ENCODE results near the gene NUP107.
A peak's percentile ranks its signal among the peaks of the same experiment; 100 is the strongest.
"Not testable (repeated sequence)": the region's sequence is repeated elsewhere in the genome, so short reads cannot be mapped to it uniquely, and the experiment has no call there.

NUP107 gene

DNA sequence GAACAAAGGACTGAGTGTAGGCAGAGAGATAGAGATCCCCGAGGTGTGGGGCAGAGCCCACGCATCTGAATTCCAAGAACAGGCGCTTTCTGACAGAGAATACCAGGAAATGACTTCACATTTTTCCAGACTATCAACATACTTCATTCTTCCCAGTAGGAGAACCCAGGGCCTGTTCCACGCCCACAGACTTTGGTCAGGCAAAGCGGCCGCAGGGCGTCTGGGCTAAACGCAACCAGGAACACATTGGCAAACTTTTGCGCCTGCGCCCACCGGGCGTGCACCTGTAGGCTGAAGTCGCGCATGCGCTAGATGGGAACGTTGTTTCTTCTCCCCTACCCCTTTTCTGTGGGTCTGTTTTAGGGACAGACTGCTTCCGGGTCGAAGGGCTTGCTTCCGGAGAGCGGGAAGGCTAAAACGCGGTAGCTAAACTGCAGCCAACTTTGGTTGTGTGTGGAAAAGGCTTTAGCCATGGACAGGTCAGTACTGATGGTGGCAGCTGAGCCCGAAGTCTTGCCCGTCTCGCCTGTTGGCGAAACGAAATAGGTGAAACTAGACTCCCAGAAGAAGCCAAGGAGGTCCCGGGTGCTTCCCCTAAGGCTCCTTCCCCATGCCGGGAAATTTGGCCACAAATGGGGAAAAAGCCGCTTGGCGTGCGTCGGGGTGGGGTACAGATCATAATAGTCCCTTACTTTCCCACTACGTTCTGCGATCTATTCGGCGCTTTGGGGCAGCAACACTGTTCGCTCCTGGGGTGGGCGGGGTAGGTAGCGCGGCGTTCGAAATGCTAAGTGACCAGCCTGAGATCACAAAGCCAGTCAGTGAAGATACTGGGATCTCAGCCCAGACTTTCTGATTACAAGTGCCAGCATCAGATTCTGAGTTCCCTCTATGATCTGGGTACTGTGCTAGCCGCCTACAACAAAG, at the start of gene NUP107:
Gene NUP107 (plus strand): TSS at position 384 of the 927 bp plus-strand sequence. CDS start 88 bp downstream, at position 472.
- H3K36me3 ChIP-seq (ENCODE audit: control insufficient read depth, insufficient read depth, low read length), result peaks cover 28% of the 10 kb centered on the region
- H3K9ac ChIP-seq (ENCODE audit: low read depth, low read length), result peak within 1 kb of the TSS; percentile 90
- H3K9me3 ChIP-seq (ENCODE audit: control insufficient read depth, insufficient read depth, low read length), result no peaks in the 10 kb centered on the region
- no peaks in the 10 kb centered on the region for H3K27me3 ChIP-seq (ENCODE audit: control insufficient read depth, insufficient read depth, low read length)
- H3K27ac ChIP-seq (ENCODE audit: low read depth, low read length), result peak within 1 kb of the TSS; percentile 94
- H3K4me1 ChIP-seq (ENCODE audit: control insufficient read depth, insufficient read depth, low read length), result peaks cover 10% of the 10 kb centered on the region; the same call in 1 of the 2 replicates
- peak within 1 kb of the TSS; percentile 96 for H3K4me3 ChIP-seq (ENCODE audit: low read depth, low read length)

DNA sequence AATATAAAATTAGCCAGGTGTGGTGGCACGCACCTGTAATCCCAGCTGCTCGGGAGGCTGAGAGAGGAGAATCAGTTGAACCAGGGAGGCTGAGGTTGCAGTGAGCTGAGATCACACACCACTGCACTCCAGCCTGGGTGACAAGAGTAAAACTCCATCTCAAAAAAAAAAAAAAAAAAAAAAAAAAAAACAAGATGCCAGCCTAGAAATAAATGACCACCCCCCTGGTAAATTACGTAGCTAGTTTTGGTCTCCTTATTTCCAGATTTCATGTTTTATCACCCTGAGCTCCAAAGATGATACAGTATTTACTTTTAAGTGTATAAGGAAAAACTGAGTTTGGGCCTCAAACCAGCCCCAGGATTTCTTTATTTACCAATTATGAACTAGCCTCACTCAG, 49.3 kb upstream of the NUP107 start:
- H3K9ac ChIP-seq (ENCODE audit: low read depth, low read length), result not testable (repeated sequence)

DNA sequence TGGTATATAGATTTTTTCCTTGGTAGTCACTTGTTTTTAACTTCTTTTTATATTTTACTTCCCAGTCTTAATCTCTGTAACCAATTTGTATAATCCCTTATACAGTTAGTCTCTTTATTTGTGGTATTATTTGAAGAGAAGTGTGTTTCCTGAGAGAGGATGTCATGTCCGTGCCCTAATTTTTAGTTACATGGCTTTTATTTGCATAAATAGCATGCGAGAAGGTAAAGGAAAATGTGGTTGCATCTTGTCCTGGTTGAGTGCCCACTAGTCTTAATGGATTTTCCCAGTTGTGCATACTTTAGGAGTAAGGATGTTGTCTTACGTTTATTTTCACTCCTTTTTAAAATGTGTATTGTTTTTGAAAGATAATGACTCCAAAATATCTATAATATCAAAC, 48.6 kb upstream of the NUP107 start:
- Histone ChIP-seq H3K4me1 (ENCODE audit: control insufficient read depth, insufficient read depth, low read length) (no peaks in the 10 kb centered on the region), H3K9ac (ENCODE audit: low read depth, low read length) (no peak overlapping the region), H3K4me3 (ENCODE audit: low read depth, low read length) (no peak overlapping the region), H3K36me3 (ENCODE audit: control insufficient read depth, insufficient read depth, low read length) (no peaks in the 10 kb centered on the region), H3K9me3 (ENCODE audit: control insufficient read depth, insufficient read depth, low read length) (no peaks in the 10 kb centered on the region), H3K27me3 (ENCODE audit: control insufficient read depth, insufficient read depth, low read length) (no peaks in the 10 kb centered on the region), H3K27ac (ENCODE audit: low read depth, low read length) (no peak overlapping the region)

More for the DNA sequence above, 49.3 kb upstream of the NUP107 start:
- not testable (repeated sequence) for H3K36me3 ChIP-seq (ENCODE audit: control insufficient read depth, insufficient read depth, low read length); H3K27ac ChIP-seq (ENCODE audit: low read depth, low read length); H3K4me1 ChIP-seq (ENCODE audit: control insufficient read depth, insufficient read depth, low read length); H3K27me3 ChIP-seq (ENCODE audit: control insufficient read depth, insufficient read depth, low read length); H3K9me3 ChIP-seq (ENCODE audit: control insufficient read depth, insufficient read depth, low read length); H3K4me3 ChIP-seq (ENCODE audit: low read depth, low read length)

DNA sequence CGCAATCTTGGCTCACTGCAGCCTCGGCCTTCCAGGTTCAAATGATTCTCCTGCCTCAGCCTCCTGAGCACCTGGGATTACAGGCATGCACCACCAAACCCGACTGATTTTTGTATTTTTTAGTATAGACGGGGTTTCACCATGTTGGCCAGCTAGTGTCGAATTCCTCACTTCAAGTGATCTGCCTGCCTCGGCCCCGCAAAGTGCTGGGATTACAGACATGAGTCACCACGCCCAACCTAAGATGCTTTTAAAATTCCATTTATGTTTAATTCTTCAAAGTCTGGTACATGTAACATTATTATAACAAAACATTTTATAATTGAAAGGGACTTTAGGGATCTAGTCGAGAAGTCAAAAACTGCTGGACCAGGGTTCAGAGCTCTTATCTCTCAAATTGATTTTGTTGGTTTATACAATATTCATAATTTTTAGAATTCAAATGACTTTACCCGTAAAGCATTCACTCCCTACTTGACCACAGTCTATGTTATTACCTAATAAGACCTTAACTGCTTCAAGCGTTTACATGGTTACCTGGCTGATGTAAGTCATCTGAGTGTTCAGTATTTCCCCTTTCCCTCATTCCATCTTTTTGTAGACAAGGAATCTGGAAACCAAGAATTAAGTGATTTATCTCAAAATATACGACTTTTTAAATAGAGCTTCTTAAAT, 47.9 kb upstream of the NUP107 start:
- H3K4me1 ChIP-seq (ENCODE audit: control insufficient read depth, insufficient read depth, low read length), result no peaks in the 10 kb centered on the region
- no peaks in the 10 kb centered on the region for H3K27me3 ChIP-seq (ENCODE audit: control insufficient read depth, insufficient read depth, low read length)
- no peaks in the 10 kb centered on the region for H3K36me3 ChIP-seq (ENCODE audit: control insufficient read depth, insufficient read depth, low read length)
- no peak overlapping the region for H3K9ac ChIP-seq (ENCODE audit: low read depth, low read length)
- H3K9me3 ChIP-seq (ENCODE audit: control insufficient read depth, insufficient read depth, low read length), result no peaks in the 10 kb centered on the region
- H3K4me3 ChIP-seq (ENCODE audit: low read depth, low read length), result no peak overlapping the region
- H3K27ac ChIP-seq (ENCODE audit: low read depth, low read length), result no peak overlapping the region

DNA sequence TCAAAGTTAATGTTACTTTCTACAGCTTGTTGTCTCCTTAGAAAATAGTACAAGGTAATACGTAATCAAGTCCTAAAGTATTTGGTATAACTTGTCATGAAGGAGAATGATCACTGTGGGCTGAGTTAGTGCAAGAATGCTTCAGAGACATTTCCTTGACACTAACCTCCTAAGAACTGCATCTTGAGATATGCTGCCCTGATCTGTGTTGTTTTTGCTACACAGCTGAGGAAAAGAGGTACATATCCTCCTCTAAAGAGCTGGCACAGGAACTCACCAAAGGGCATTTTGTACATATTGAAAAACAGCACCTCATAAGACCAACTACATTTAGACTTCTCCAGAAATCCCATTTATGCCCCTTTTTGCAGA, 47.4 kb upstream of the NUP107 start:
- Histone ChIP-seq H3K9ac (ENCODE audit: low read depth, low read length) (no peak overlapping the region), H3K36me3 (ENCODE audit: control insufficient read depth, insufficient read depth, low read length) (no peaks in the 10 kb centered on the region), H3K27me3 (ENCODE audit: control insufficient read depth, insufficient read depth, low read length) (no peaks in the 10 kb centered on the region), H3K27ac (ENCODE audit: low read depth, low read length) (no peak overlapping the region), H3K4me1 (ENCODE audit: control insufficient read depth, insufficient read depth, low read length) (no peaks in the 10 kb centered on the region), H3K4me3 (ENCODE audit: low read depth, low read length) (no peak overlapping the region), H3K9me3 (ENCODE audit: control insufficient read depth, insufficient read depth, low read length) (no peaks in the 10 kb centered on the region)

DNA sequence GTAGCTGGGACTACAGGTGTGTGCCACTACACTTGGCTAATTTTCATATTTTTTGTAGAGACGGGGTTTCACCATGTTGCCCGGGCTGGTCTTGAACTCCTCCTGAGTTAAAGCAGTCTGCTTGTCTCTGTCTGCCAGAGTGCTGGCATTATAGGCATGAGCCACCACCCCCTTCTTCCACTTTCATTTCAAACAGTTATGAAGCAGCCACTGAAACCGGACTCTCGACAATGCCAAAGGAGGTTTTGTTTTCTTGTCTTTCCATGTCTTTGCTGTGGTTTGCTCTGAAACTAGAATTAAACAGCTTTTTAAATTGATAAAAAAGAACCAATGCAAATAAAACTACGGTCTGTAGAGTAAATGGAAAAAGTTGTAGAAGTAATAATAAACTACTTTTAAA, 45.6 kb upstream of the NUP107 start:
- H3K9me3 ChIP-seq (ENCODE audit: control insufficient read depth, insufficient read depth, low read length), result no peaks in the 10 kb centered on the region
- no peak overlapping the region for H3K27ac ChIP-seq (ENCODE audit: low read depth, low read length)
- no peak overlapping the region for H3K9ac ChIP-seq (ENCODE audit: low read depth, low read length)
- H3K4me1 ChIP-seq (ENCODE audit: control insufficient read depth, insufficient read depth, low read length), result no peaks in the 10 kb centered on the region
- H3K27me3 ChIP-seq (ENCODE audit: control insufficient read depth, insufficient read depth, low read length), result no peaks in the 10 kb centered on the region
- H3K36me3 ChIP-seq (ENCODE audit: control insufficient read depth, insufficient read depth, low read length), result no peaks in the 10 kb centered on the region
- H3K4me3 ChIP-seq (ENCODE audit: low read depth, low read length), result no peak overlapping the region

DNA sequence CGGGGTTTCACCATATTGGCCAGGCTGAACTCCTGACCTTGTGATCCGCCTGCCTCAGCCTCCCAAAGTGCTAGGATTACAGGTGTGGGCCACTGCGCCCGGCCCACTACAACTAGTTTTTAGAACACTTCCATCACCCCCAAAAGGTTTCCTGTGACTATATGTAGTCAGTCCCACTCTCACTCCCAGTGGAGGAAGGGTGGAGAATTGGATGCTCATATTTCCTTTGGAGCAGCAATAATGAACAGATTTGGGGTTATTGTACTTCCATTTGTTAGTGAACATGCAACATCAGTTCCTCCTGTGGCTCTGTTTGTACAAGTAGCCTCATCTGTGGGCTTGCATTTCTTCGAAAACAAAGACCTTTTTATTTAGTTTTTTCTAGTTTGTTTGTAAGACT, 40.3 kb upstream of the NUP107 start:
- H3K27ac ChIP-seq (ENCODE audit: low read depth, low read length), result no peak overlapping the region
- H3K9ac ChIP-seq (ENCODE audit: low read depth, low read length), result no peak overlapping the region
- H3K9me3 ChIP-seq (ENCODE audit: control insufficient read depth, insufficient read depth, low read length), result no peaks in the 10 kb centered on the region
- peaks cover 30% of the 10 kb centered on the region for H3K36me3 ChIP-seq (ENCODE audit: control insufficient read depth, insufficient read depth, low read length)
- H3K4me3 ChIP-seq (ENCODE audit: low read depth, low read length), result no peak overlapping the region
- no peaks in the 10 kb centered on the region for H3K27me3 ChIP-seq (ENCODE audit: control insufficient read depth, insufficient read depth, low read length)
- H3K4me1 ChIP-seq (ENCODE audit: control insufficient read depth, insufficient read depth, low read length), result no peaks in the 10 kb centered on the region

DNA sequence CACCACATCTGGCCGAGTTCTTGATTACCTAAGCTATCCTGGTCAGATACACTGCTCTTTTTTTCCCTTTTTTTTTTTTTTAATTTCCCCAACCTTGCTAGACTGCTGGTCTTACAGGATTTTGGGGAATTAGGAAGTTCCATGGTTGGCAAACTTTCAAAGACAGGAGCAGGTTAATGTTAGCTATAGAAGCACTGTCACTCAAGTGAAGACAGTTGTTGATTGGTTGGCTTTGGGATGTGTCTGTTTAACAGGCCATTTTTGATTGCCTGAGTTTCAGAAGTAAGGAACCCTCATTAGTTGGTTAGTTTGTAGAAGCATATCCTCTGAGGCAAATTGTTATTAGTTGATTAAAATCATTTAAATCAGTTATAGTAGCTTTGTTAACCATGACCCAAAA, 39.3 kb upstream of the NUP107 start:
- H3K27ac ChIP-seq (ENCODE audit: low read depth, low read length), result no peak overlapping the region
- no peak overlapping the region for H3K9ac ChIP-seq (ENCODE audit: low read depth, low read length)
- H3K27me3 ChIP-seq (ENCODE audit: control insufficient read depth, insufficient read depth, low read length), result no peaks in the 10 kb centered on the region
- H3K4me3 ChIP-seq (ENCODE audit: low read depth, low read length), result no peak overlapping the region
- H3K4me1 ChIP-seq (ENCODE audit: control insufficient read depth, insufficient read depth, low read length), result no peaks in the 10 kb centered on the region
- H3K36me3 ChIP-seq (ENCODE audit: control insufficient read depth, insufficient read depth, low read length), result peaks cover 40% of the 10 kb centered on the region
- no peaks in the 10 kb centered on the region for H3K9me3 ChIP-seq (ENCODE audit: control insufficient read depth, insufficient read depth, low read length)

DNA sequence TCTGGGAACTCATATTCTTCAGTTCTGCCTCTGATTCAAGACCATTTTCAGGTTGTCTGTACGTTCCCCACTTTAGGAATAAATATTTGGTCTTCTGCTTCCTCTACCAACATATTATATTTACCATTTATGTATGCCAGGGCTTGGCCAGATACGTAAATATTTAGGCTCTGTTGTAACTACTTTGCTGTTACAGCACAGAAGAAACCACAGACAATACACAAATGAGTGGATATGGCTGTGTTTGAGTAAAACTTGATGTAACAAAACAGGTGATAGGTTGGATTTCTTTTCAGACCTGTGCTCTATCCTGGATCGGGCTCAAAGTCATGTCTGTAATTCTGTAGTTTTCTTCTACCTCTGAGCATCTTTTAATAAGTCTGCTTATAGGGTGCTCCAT, 38.6 kb upstream of the NUP107 start:
- H3K27ac ChIP-seq (ENCODE audit: low read depth, low read length), result no peak overlapping the region
- no peak overlapping the region for H3K9ac ChIP-seq (ENCODE audit: low read depth, low read length)
- H3K27me3 ChIP-seq (ENCODE audit: control insufficient read depth, insufficient read depth, low read length), result no peaks in the 10 kb centered on the region
- no peaks in the 10 kb centered on the region for H3K9me3 ChIP-seq (ENCODE audit: control insufficient read depth, insufficient read depth, low read length)
- H3K4me1 ChIP-seq (ENCODE audit: control insufficient read depth, insufficient read depth, low read length), result no peaks in the 10 kb centered on the region
- H3K36me3 ChIP-seq (ENCODE audit: control insufficient read depth, insufficient read depth, low read length), result peaks cover 47% of the 10 kb centered on the region
- H3K4me3 ChIP-seq (ENCODE audit: low read depth, low read length), result no peak overlapping the region

DNA sequence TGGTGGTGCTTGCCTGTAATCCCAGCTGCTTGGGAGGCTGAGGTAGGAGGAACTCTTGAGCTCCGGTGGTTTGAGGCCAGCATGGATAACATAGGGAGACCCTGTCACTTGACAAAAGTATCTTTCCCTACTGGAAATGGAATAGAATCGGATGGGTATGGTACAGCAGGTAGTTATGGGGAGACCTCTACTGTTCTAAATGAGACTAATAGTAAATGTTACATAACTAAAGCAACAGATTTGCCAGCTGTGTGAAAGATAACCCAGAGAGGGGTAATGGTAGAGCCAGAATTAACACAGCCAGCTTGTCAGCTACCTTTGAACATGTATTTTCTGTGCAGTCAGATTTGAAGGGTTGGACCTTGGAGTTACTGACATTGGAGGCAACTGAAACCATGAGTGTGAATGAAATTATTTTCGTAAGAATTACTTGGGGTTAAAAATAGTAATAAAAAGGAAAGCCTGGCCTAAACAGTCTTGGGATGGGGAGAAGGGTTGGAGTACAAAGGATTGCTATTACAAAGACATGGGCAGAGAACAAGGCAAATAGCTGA, 21.7 kb upstream of the NUP107 start:
- no peaks in the 10 kb centered on the region for H3K9me3 ChIP-seq (ENCODE audit: control insufficient read depth, insufficient read depth, low read length)
- H3K36me3 ChIP-seq (ENCODE audit: control insufficient read depth, insufficient read depth, low read length), result peaks cover 17% of the 10 kb centered on the region
- no peak overlapping the region for H3K9ac ChIP-seq (ENCODE audit: low read depth, low read length)
- H3K27ac ChIP-seq (ENCODE audit: low read depth, low read length), result no peak overlapping the region
- no peaks in the 10 kb centered on the region for H3K27me3 ChIP-seq (ENCODE audit: control insufficient read depth, insufficient read depth, low read length)
- no peak overlapping the region for H3K4me3 ChIP-seq (ENCODE audit: low read depth, low read length)
- H3K4me1 ChIP-seq (ENCODE audit: control insufficient read depth, insufficient read depth, low read length), result peaks cover 5% of the 10 kb centered on the region; the same call in 1 of the 2 replicates

DNA sequence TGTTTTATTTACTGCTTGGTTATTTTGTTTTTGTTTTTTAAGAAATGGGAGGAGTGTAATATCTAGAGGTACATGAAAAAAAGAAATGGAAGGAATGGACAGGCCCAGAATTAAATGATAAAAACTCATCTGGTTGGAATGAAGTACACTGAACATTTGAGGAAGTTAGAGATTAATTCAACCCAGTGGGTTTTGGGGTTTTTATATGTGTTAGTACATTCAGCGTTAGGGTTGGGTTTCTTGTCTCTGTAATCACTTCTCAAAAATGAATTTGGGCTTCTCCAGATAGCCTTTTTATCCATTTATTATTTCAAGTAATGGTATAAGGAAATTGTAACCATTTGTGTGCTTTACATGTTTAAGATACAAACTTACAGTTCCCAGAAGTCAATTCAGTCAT, 19.5 kb upstream of the NUP107 start:
- H3K27me3 ChIP-seq (ENCODE audit: control insufficient read depth, insufficient read depth, low read length), result no peaks in the 10 kb centered on the region
- H3K9me3 ChIP-seq (ENCODE audit: control insufficient read depth, insufficient read depth, low read length), result no peaks in the 10 kb centered on the region
- no peak overlapping the region for H3K9ac ChIP-seq (ENCODE audit: low read depth, low read length)
- H3K4me3 ChIP-seq (ENCODE audit: low read depth, low read length), result no peak overlapping the region
- peaks cover 5% of the 10 kb centered on the region; the same call in 1 of the 2 replicates for H3K4me1 ChIP-seq (ENCODE audit: control insufficient read depth, insufficient read depth, low read length)
- H3K36me3 ChIP-seq (ENCODE audit: control insufficient read depth, insufficient read depth, low read length), result peaks cover 8% of the 10 kb centered on the region; the same call in 1 of the 2 replicates
- H3K27ac ChIP-seq (ENCODE audit: low read depth, low read length), result no peak overlapping the region
